ENCODE measurements around the gene DENND2C. TPM values are rescaled to one million over a fixed set of nuclear protein-coding genes. Genes with fewer than 3 reads are reported as not detected.

DENND2C gene
- total RNA-seq, 1 experiment from 2014 or later: 1.3 TPM

DNA sequence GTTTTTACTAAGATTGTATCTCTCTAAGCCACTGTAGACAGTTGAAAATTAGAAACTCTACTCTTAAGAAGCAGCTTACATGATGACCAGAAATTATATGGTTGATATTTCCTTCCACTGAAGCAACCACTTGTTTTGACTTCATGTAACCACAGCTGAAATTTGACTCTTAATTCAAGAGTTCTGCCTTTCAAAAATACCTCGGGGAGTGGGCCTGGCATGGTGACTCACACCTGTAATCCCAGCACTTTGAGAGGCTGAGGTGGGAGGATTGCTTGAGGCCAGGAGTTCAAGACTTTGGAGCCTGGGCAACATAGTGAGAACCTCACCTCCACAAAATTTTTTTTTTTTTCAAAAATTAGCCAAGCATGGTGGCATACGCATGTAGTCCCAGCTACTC, 21.2 kb upstream of the DENND2C start:
- intact Hi-C loops (cut with micrococcal nuclease; ENCODE audit: unreplicated experiment): no loop called here
- Mint-ChIP-seq H3K27me3 (ENCODE audit: unreplicated experiment) (peaks cover 49% of the 10 kb centered on the region), H3K4me3 (ENCODE audit: low read depth, unreplicated experiment) (no peak overlapping the region), H3K9me3 (ENCODE audit: low read depth, unreplicated experiment) (no peaks in the 10 kb centered on the region), H3K4me1 (ENCODE audit: low read depth, unreplicated experiment) (no peaks in the 10 kb centered on the region), H3K36me3 (ENCODE audit: insufficient read depth, unreplicated experiment) (no peaks in the 10 kb centered on the region), H3K27ac (ENCODE audit: unreplicated experiment) (no peak overlapping the region)
- TF ChIP-seq, protein P1, sequence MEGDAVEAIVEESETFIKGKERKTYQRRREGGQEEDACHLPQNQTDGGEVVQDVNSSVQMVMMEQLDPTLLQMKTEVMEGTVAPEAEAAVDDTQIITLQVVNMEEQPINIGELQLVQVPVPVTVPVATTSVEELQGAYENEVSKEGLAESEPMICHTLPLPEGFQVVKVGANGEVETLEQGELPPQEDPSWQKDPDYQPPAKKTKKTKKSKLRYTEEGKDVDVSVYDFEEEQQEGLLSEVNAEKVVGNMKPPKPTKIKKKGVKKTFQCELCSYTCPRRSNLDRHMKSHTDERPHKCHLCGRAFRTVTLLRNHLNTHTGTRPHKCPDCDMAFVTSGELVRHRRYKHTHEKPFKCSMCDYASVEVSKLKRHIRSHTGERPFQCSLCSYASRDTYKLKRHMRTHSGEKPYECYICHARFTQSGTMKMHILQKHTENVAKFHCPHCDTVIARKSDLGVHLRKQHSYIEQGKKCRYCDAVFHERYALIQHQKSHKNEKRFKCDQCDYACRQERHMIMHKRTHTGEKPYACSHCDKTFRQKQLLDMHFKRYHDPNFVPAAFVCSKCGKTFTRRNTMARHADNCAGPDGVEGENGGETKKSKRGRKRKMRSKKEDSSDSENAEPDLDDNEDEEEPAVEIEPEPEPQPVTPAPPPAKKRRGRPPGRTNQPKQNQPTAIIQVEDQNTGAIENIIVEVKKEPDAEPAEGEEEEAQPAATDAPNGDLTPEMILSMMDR (IDR thresholded peaks at IDR 0.05; ENCODE audit: unreplicated experiment): no peak
- no peak for DNase-seq
- CTCF ChIA-PET: interaction anchor here (0.7 kb wide), 1 partner anchor 902 kb away, joined by 3 read pairs; no protein-coding TSS in a partner anchor
- BruUV-seq (replicated peaks): no TSS peak

DNA sequence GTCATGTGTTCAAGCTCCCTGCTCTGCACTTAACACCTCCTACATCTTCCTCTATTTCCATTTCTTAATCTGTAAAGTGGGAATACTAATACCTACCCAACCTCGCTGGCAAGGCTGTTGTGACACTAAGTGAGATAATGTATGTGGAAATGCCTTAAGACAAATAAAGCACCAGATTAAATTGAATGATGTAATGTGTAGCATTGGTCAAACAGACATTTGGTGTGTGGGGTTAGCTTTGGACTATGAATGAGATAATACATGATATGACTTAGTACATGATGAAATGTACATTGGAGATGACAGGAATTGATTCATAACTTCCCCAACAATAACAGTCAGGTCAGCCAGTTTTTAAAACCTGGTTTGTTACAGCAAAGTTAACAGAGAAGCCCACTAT, 20.3 kb upstream of the DENND2C start:
- CTCF ChIA-PET: interaction anchor here (0.5 kb wide), 1 partner anchor 287 kb away, joined by 3 read pairs; no protein-coding TSS in a partner anchor
- intact Hi-C loops (cut with micrococcal nuclease; ENCODE audit: unreplicated experiment): no loop called here
- Mint-ChIP-seq H3K27me3 (ENCODE audit: unreplicated experiment) (peaks cover 58% of the 10 kb centered on the region), H3K36me3 (ENCODE audit: insufficient read depth, unreplicated experiment) (no peaks in the 10 kb centered on the region), H3K27ac (ENCODE audit: unreplicated experiment) (no peak overlapping the region), H3K4me1 (ENCODE audit: low read depth, unreplicated experiment) (no peaks in the 10 kb centered on the region), H3K9me3 (ENCODE audit: low read depth, unreplicated experiment) (no peaks in the 10 kb centered on the region), H3K4me3 (ENCODE audit: low read depth, unreplicated experiment) (no peak overlapping the region)
- BruUV-seq (replicated peaks): no TSS peak
- TF ChIP-seq, protein P1 (IDR thresholded peaks at IDR 0.05; ENCODE audit: unreplicated experiment): no peak
- no peak for DNase-seq

DNA sequence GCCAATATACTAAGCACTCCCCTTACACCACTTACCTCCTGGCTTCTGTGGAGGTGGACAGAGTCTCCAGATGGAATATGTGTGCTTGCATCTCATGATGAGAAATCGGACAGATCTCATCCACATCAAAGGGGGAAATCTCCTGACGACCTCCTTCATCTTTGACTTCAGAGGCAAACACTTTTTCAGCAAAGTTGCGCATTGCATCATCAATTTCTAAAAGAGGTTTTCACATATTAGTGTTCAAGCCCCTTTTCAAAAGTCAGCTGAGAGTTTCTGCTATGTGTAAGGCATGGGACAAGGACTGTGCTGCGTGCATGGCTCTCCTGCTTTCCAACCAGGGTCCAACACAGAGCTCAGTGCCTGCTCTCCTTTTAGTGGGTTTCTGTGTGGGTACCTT, 18.7 kb upstream of the DENND2C start:
- H3K27me3 Mint-ChIP-seq (ENCODE audit: unreplicated experiment): peaks cover 70% of the 10 kb centered on the region
- CTCF ChIA-PET: no interaction called here
- intact Hi-C loops (cut with micrococcal nuclease; ENCODE audit: unreplicated experiment): no loop called here
- H3K4me3 Mint-ChIP-seq (ENCODE audit: low read depth, unreplicated experiment): no peak overlapping the region
- H3K36me3 Mint-ChIP-seq (ENCODE audit: insufficient read depth, unreplicated experiment): no peaks in the 10 kb centered on the region
- DNase-seq: no peak
- no peaks in the 10 kb centered on the region for H3K4me1 Mint-ChIP-seq (ENCODE audit: low read depth, unreplicated experiment)
- no peaks in the 10 kb centered on the region for H3K9me3 Mint-ChIP-seq (ENCODE audit: low read depth, unreplicated experiment)
- no TSS peak for BruUV-seq (replicated peaks)
- H3K27ac Mint-ChIP-seq (ENCODE audit: unreplicated experiment): no peak overlapping the region
- TF ChIP-seq, protein P1 (IDR thresholded peaks at IDR 0.05; ENCODE audit: unreplicated experiment): no peak

DNA sequence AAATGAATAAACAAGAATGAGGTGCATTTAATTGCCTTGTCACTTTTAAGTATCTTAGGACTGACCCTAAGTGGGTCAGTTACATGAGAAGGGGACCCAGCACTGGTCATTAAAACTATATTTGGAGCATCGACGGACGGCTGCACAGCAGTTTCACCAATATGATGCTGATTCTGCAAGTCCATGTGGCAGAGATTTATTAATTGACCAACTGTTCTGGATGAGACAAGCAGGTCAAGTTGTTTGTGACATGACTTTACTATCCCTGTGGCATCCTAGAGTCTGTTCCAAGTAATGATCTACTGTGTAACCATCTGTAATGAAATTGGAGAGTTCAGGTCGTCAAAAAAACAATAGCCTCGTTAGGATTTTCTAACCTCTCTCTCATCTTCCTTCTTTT, 16.0 kb upstream of the DENND2C start:
- CTCF ChIA-PET: no interaction called here
- no TSS peak for BruUV-seq (replicated peaks)
- intact Hi-C loops (cut with micrococcal nuclease; ENCODE audit: unreplicated experiment): no loop called here
- TF ChIP-seq, protein P1 (IDR thresholded peaks at IDR 0.05; ENCODE audit: unreplicated experiment): no peak
- Mint-ChIP-seq H3K36me3 (ENCODE audit: insufficient read depth, unreplicated experiment) (no peaks in the 10 kb centered on the region), H3K9me3 (ENCODE audit: low read depth, unreplicated experiment) (no peaks in the 10 kb centered on the region), H3K4me3 (ENCODE audit: low read depth, unreplicated experiment) (no peak overlapping the region), H3K27me3 (ENCODE audit: unreplicated experiment) (peaks cover 79% of the 10 kb centered on the region), H3K4me1 (ENCODE audit: low read depth, unreplicated experiment) (no peaks in the 10 kb centered on the region), H3K27ac (ENCODE audit: unreplicated experiment) (no peak overlapping the region)
- DNase-seq: no peak

Measured in Calu3 (cell line).